GM23248 (cell line): ENCODE measurements around the gene FNDC3B. TPM values are rescaled to one million over a fixed set of nuclear protein-coding genes. Genes with fewer than 3 reads are reported as not detected.
A peak's percentile ranks its signal among the peaks of the same experiment; 100 is the strongest.

Experiments used
- DNase-seq: peaks from one replicate; pipeline ENCODE4 v3.0.0-alpha.2; 2015
- H2AFZ ChIP-seq: fragments of 200-600 bp; sonication (generic); 2 replicates; pipeline ENCODE4 v1.6.1; 2016; ENCODE audit warnings: antibody characterized with exemption
- H3F3A ChIP-seq: fragments of 200-600 bp; sonication (generic); 2 replicates; pipeline ENCODE4 v1.6.1; 2016; ENCODE audit warnings: mild to moderate bottlenecking, antibody characterized with exemption, mixed run types; ENCODE audit not compliant: insufficient read depth
- H3K27ac ChIP-seq: fragments of 200-600 bp; sonication (generic); 2 replicates; pipeline ENCODE4 v1.5.1; 2016; ENCODE audit warnings: mild to moderate bottlenecking
- H3K27me3 ChIP-seq: fragments of 200-600 bp; sonication (generic); replicated peaks from 2 replicates; pipeline ENCODE4 v1.6.1; 2016; ENCODE audit warnings: mild to moderate bottlenecking; ENCODE audit not compliant: insufficient read depth
- H3K36me3 ChIP-seq: fragments of 200-600 bp; sonication (generic); 2 replicates; pipeline ENCODE4 v1.6.1; 2016; ENCODE audit warnings: low read depth, mild to moderate bottlenecking
- H3K4me1 ChIP-seq: fragments of 200-600 bp; sonication (generic); 2 replicates; pipeline ENCODE4 v1.6.1; 2016; ENCODE audit warnings: mild to moderate bottlenecking; ENCODE audit not compliant: insufficient read depth
- H3K4me2 ChIP-seq: fragments of 200-600 bp; sonication (generic); one replicate; pipeline ENCODE4 v1.6.1; 2016; ENCODE audit warnings: mild to moderate bottlenecking; ENCODE audit not compliant: unreplicated experiment
- H3K4me3 ChIP-seq: fragments of 200-600 bp; sonication (generic); 2 replicates; pipeline ENCODE4 v1.5.1; 2016; ENCODE audit warnings: mild to moderate bottlenecking
- H3K79me2 ChIP-seq: fragments of 200-600 bp; sonication (generic); 2 replicates; pipeline ENCODE4 v1.6.1; 2016; ENCODE audit warnings: mild to moderate bottlenecking; ENCODE audit not compliant: insufficient read depth
- H3K9ac ChIP-seq: fragments of 200-600 bp; sonication (generic); 2 replicates; pipeline ENCODE4 v1.6.1; 2016; ENCODE audit warnings: mild to moderate bottlenecking
- H3K9me2 ChIP-seq: fragments of 200-600 bp; sonication (generic); 2 replicates; pipeline ENCODE4 v1.6.1; 2016; ENCODE audit warnings: mixed run types, mild to moderate bottlenecking, moderate library complexity; ENCODE audit not compliant: insufficient read depth
- H3K9me3 ChIP-seq: fragments of 200-600 bp; sonication (generic); one replicate; pipeline ENCODE4 v1.6.1; 2017; ENCODE audit warnings: low read depth
- H4K20me1 ChIP-seq: fragments of 200-600 bp; sonication (generic); 2 replicates; pipeline ENCODE4 v1.6.0; 2016; ENCODE audit not compliant: insufficient read depth
- EZH2 ChIP-seq: fragments of 200-600 bp; sonication (generic); IDR thresholded peaks from 2 replicates; pipeline ENCODE4 v1.6.1; 2018; ENCODE audit warnings: antibody characterized with exemption, mild to moderate bottlenecking; ENCODE audit not compliant: insufficient read depth, poor library complexity, severe bottlenecking
- EZH2phosphoT487 ChIP-seq: fragments of 200-600 bp; sonication (generic); IDR thresholded peaks from 2 replicates; pipeline ENCODE4 v1.6.1; 2018; ENCODE audit warnings: antibody characterized with exemption, moderate library complexity, mild to moderate bottlenecking, low read depth; ENCODE audit not compliant: insufficient read depth
- WGBS, 2 experiments: methylation state at CpG; one replicate each; pipeline ENCODE4 v1.1.6; 2015 to 2017; ENCODE audit warnings: low lambda C conversion rate in 2 of 2, low coverage in 1 of 2; ENCODE audit errors: missing lambda C conversion rate in 2 of 2; 5-methylcytosine and 5-hydroxymethylcytosine counted together
- in situ Hi-C: fragments of 300-500 bp; cut with MboI; formaldehyde crosslinking; loops from 2 replicates; pipeline ENCODE4 v1.15.0; 2020
- polyA plus RNA-seq: library from polyadenylated mRNA; unstranded; fragments of >200 nt; fragmentation: Nextera tagmentation; extraction: Ambion mirVana; gene quantifications from 2 replicates; pipeline ENCODE4 v1.2.1, GENCODE V29; 2016
- total RNA-seq: library from RNA; depleted of rRNA; stranded (reverse); fragments of >200 nt; shearing (Covaris generic); gene quantifications from 2 replicates; pipeline ENCODE4 v1.2.3, GENCODE V29; 2014

FNDC3B gene
- total and polyA plus RNA-seq, 2 experiments from 2014 or later, result 85.5 to 123 TPM

DNA sequence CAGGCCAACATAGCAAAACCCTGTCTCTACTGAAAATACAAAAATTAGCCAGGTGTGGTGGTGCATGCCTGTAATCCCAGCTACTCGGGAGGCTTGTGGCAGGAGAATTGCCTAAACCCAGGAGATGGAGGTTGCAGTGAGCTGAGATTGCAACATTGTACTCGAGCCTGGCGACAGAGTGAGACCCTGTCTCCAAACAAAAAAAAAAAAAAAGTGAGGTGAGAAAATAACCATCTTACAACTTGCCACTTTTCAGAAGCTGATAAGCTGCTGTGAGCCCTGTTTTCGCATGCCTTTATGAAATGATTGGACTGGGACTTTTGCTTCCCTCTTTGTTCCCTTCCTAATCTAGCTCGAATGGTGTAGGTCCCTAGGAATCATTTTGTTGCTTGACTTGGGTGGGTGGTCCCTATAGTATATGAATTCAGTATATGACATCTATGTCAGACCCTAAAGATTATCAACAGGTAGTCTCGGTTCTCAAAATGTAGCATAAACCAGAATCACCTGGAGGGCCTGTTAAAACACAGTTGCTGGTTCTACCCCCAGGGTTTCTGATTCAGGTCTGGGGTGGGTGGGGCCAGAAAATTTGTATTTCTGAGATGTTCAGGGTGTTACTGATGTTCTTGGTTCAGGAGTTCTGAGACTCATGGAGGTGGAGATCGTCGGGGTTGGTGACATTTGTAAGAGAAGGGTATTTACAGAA, 107.9 kb downstream of the FNDC3B start:
- Histone ChIP-seq H3F3A (peaks cover 72% of the 10 kb centered on the region), H3K4me3 (no peak overlapping the region), H3K27ac (no peak overlapping the region), H4K20me1 (peaks cover 5% of the 10 kb centered on the region; the same call in 1 of the 2 replicates), H3K9ac (no peak overlapping the region), H3K9me3 (no peaks in the 10 kb centered on the region), H3K4me1 (peaks cover 40% of the 10 kb centered on the region), H3K9me2 (no peaks in the 10 kb centered on the region), H3K36me3 (0 out of 2 replicates have a peak, but pooled peaks cover 3% of the 10 kb centered on the region), H3K79me2 (peaks cover 100% of the 10 kb centered on the region), H2AFZ (no peak overlapping the region), H3K27me3 (no peaks in the 10 kb centered on the region), H3K4me2 (no peak overlapping the region)
- in situ Hi-C loops, result no loop called here
- WGBS, 2 experiments, result 98% methylated on average over 8 of the region's 8 CpGs
- TF ChIP-seq EZH2 (no peak), EZH2phosphoT487 (no peak)
- no peak for DNase-seq

DNA sequence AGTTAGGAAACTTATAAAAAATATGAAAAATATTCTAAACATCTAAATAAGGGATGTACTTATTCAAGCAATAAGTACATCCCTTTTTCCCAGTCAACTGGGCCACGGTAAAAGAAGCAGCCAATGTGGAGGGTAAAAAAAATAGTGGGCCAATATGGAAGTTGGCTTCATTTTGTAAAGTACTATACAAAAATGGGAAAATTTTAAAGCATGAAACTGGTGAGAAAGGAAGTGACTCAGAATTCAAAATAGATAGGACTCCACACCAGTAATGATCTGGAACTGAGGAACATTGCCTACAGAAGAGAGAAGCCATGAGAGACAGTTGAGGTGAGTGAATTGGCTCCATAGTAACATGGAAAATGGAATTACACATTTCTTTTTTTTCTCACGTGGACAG, 108.9 kb downstream of the FNDC3B start:
- Histone ChIP-seq H4K20me1 (no peaks in the 10 kb centered on the region), H3K9ac (no peak overlapping the region), H3K27me3 (no peaks in the 10 kb centered on the region), H3K4me2 (peak overlapping the region; percentile 1), H3K36me3 (0 out of 2 replicates have a peak, but pooled peaks cover 3% of the 10 kb centered on the region), H3K9me3 (no peaks in the 10 kb centered on the region), H3K4me1 (peaks cover 39% of the 10 kb centered on the region), H3K4me3 (no peak overlapping the region), H3K9me2 (no peaks in the 10 kb centered on the region), H3K79me2 (peaks cover 99% of the 10 kb centered on the region), H2AFZ (no peak overlapping the region), H3K27ac (peak overlapping the region; percentile 5; the same call in 1 of the 2 replicates), H3F3A (peaks cover 70% of the 10 kb centered on the region)
- peak; percentile 53 for DNase-seq
- WGBS, 2 experiments, result 75 to 84% methylated on average over 2 of the region's 2 CpGs
- in situ Hi-C loops, result no loop called here
- TF ChIP-seq EZH2phosphoT487 (no peak), EZH2 (no peak)

DNA sequence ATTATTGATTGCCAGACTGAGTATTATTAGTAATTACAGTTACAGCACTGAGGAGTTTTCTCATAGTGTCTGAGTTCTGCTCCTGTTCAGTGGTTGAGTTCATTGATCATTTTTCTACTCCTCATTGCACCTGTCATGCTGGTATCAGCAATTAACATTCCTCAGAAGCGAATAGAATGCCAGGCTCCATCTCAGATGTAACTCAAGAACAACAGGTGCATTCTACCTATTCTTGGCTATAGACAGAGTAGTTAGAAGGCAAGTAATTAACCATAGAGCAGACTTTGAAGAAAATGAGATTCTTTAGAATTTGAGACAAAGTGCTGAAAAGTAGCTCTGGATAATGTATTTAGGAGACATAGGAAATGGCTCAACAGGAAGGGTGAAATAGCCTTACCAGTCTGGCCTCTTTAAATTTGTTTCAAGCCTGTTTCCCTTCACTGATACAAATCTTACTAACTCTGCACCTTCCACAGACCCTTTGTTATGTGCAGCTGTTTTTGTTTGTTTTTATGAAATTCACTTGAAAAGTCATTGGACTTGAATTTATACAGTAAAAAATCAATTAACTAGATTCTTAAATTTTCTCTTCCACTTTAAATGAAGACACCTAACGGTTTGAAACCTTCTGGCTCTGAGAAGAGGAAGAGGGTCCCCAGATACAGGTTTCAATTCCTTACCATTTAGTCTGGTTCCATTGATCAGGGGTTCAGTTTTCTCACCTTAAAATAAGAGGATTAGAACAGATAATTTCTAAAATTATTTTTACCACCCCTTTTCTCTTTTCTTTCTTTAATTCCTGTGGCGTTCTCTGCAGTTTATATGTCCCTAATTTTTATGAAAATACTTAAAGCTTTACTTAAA, 109.6 kb downstream of the FNDC3B start:
- H3K27ac ChIP-seq, result peak overlapping the region; percentile 5

DNA sequence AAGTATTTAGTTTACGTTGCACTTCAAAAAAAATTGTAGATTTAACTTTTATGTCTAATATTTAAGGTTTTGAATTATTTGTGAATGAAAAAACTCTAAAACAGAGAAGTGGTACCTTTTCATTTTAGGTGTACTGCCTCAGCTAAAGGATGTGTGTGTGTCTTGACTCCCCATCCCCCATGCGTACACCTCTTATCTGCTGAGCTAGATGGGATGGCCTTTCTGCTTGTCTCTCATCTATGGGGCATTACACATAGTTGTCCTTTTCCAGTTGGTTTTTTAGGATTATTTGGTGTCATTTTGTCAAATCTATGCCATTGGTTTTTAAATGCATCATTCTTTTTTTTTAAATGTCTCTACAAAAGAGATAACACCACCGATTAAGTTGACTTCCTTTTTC, 110.9 kb downstream of the FNDC3B start:
- Histone ChIP-seq H4K20me1 (peaks cover 6% of the 10 kb centered on the region; the same call in 1 of the 2 replicates), H3K27ac (no peak overlapping the region), H3K36me3 (0 out of 2 replicates have a peak, but pooled peaks cover 5% of the 10 kb centered on the region), H3K4me3 (no peak overlapping the region), H2AFZ (no peak overlapping the region), H3K9me2 (no peaks in the 10 kb centered on the region), H3K4me1 (peaks cover 56% of the 10 kb centered on the region), H3K9ac (no peak overlapping the region), H3F3A (peaks cover 70% of the 10 kb centered on the region), H3K9me3 (no peaks in the 10 kb centered on the region), H3K79me2 (peaks cover 96% of the 10 kb centered on the region), H3K4me2 (no peak overlapping the region), H3K27me3 (no peaks in the 10 kb centered on the region)
- in situ Hi-C loops, result no loop called here
- no peak for DNase-seq
- TF ChIP-seq EZH2 (no peak), EZH2phosphoT487 (no peak)
- 97 to 98% methylated on average over 3 of the region's 3 CpGs for WGBS, 2 experiments

More for the DNA sequence above, 109.6 kb downstream of the FNDC3B start:
- H3K4me1 ChIP-seq, result peaks cover 44% of the 10 kb centered on the region
- TF ChIP-seq EZH2phosphoT487, result no peak
- no peak for TF ChIP-seq EZH2
- peaks cover 96% of the 10 kb centered on the region for H3K79me2 ChIP-seq
- no peak overlapping the region for H3K4me3 ChIP-seq
- H2AFZ ChIP-seq, result no peak overlapping the region
- in situ Hi-C loops, result no loop called here
- DNase-seq, result no peak
- H3K4me2 ChIP-seq, result peak overlapping the region; percentile 1
- no peaks in the 10 kb centered on the region for H4K20me1 ChIP-seq
- no peak overlapping the region for H3K9ac ChIP-seq
- H3K9me3 ChIP-seq, result no peaks in the 10 kb centered on the region
- H3F3A ChIP-seq, result peaks cover 70% of the 10 kb centered on the region
- H3K36me3 ChIP-seq, result 0 out of 2 replicates have a peak, but pooled peaks cover 2% of the 10 kb centered on the region
- H3K9me2 ChIP-seq, result no peaks in the 10 kb centered on the region
- 92 to 100% methylated on average over 3 of the region's 3 CpGs for WGBS, 2 experiments
- no peaks in the 10 kb centered on the region for H3K27me3 ChIP-seq
